Measurements from ENCODE around the gene KIF16B. TPM values are rescaled to one million over a fixed set of nuclear protein-coding genes. Genes with fewer than 3 reads are reported as not detected.

The KIF16B gene
- total and polyA plus RNA-seq, 4 donors: 5.1 to 19.7 (median 8.4) TPM

GRCh38 chr20:16346956-16347355 lies 226.3 kb downstream of the KIF16B start (continued):
- no peak for TF ChIP-seq ZBTB33 (IDR thresholded peaks at IDR 0.05)
- no peak for TF ChIP-seq EGR1 (IDR thresholded peaks at IDR 0.05; ENCODE audit: low read depth in 2 of 2)

DNA sequence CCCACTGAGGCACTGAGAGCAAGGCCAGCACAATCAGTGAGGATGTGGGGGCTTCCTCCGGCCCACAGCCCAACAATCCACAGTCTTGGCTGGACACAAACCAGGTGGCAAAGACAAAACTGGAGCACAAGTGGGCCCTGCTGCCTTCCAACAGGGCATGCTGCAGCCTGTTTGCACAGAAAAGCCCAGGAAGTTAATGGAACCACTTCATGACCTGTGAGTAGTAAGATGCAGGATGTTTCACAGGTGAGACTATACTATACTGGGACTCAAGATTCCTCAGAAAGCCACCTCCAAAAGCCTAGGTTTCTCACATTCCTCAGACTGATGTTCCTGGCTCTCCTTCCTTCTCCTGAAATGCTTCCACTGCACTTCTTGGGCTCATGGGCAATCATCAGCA lies 235.5 kb downstream of the KIF16B start:
- Histone ChIP-seq H3K9ac (ENCODE audit: low read depth in 1 of 2, low read length in 2 of 2) (no peak overlapping the region), H3K27ac (ENCODE audit: low read depth in 1 of 2, low read length in 2 of 2) (no peak overlapping the region), H3K4me1 (ENCODE audit: control insufficient read depth in 4 of 4, insufficient read depth in 4 of 4, low read length in 3 of 4) (no peaks in the 10 kb centered on the region), H3K36me3 (ENCODE audit: control insufficient read depth in 4 of 4, insufficient read depth in 3 of 4, low read depth in 1 of 4, low read length in 3 of 4) (no peaks in the 10 kb centered on the region), H3K9me3 (ENCODE audit: control insufficient read depth in 4 of 4, low read length in 3 of 4) (peaks cover 2 to 5% (median 3%) of the 10 kb centered on the region in 4 donors), H3K27me3 (ENCODE audit: control insufficient read depth in 4 of 4, insufficient read depth in 4 of 4, low read length in 3 of 4) (no peaks in the 10 kb centered on the region), H3K4me3 (ENCODE audit: low read depth in 1 of 3, low read length in 3 of 3) (no peak overlapping the region)
- no peak for DNase-seq (ENCODE audit: low spot score)
- TF ChIP-seq, protein P1, sequence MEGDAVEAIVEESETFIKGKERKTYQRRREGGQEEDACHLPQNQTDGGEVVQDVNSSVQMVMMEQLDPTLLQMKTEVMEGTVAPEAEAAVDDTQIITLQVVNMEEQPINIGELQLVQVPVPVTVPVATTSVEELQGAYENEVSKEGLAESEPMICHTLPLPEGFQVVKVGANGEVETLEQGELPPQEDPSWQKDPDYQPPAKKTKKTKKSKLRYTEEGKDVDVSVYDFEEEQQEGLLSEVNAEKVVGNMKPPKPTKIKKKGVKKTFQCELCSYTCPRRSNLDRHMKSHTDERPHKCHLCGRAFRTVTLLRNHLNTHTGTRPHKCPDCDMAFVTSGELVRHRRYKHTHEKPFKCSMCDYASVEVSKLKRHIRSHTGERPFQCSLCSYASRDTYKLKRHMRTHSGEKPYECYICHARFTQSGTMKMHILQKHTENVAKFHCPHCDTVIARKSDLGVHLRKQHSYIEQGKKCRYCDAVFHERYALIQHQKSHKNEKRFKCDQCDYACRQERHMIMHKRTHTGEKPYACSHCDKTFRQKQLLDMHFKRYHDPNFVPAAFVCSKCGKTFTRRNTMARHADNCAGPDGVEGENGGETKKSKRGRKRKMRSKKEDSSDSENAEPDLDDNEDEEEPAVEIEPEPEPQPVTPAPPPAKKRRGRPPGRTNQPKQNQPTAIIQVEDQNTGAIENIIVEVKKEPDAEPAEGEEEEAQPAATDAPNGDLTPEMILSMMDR (IDR thresholded peaks at IDR 0.05; ENCODE audit: low read depth, low read length, missing input control): no peak
- TF ChIP-seq FOXA1 (IDR thresholded peaks at IDR 0.05): no peak
- WGBS: 97% methylated on average over 1 of the region's 1 CpG

DNA sequence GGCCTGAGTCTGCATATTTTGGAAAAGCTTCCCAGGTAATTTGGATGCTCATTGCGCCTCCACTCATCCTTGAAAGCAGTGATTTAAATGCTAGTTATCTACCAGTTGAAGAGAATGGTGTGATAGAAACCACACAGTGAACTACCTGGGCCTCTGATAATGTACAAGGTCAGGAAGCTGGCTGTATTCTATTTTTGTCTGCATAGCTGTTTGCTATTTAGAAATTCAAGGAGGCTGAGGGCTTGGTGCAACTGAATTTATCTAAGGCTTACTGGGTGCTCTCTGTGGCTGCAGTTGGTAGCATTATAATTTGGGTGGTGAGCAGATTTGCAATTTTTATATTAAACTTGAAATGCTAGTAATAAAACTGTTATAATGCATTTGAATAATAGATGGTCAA lies 245.6 kb downstream of the KIF16B start:
- H3K9ac ChIP-seq (ENCODE audit: low read depth in 1 of 2, low read length in 2 of 2): no peak overlapping the region
- TF ChIP-seq NR2F2 (IDR thresholded peaks at IDR 0.05) (no peak), SP1 (IDR thresholded peaks at IDR 0.05) (no peak), HNF4G (IDR thresholded peaks at IDR 0.05) (no peak), TAF1 (conservative IDR thresholded peaks at IDR 0.05) (no peak), RAD21 (IDR thresholded peaks at IDR 0.05) (no peak), YY1 (IDR thresholded peaks at IDR 0.05) (no peak), FOXA1 (IDR thresholded peaks at IDR 0.05) (no peak), MAX (IDR thresholded peaks at IDR 0.05) (no peak), HNF4A (conservative IDR thresholded peaks at IDR 0.05) (no peak), FOXA2 (IDR thresholded peaks at IDR 0.05) (no peak), ZBTB33 (IDR thresholded peaks at IDR 0.05) (no peak), JUND (IDR thresholded peaks at IDR 0.05) (no peak), RXRA (IDR thresholded peaks at IDR 0.05) (no peak), EGR1 (IDR thresholded peaks at IDR 0.05; ENCODE audit: low read depth in 2 of 2) (no peak)
- TF ChIP-seq, protein P1 (IDR thresholded peaks at IDR 0.05; ENCODE audit: low read depth, low read length, missing input control): no peak
- TF ChIP-seq, protein P2, sequence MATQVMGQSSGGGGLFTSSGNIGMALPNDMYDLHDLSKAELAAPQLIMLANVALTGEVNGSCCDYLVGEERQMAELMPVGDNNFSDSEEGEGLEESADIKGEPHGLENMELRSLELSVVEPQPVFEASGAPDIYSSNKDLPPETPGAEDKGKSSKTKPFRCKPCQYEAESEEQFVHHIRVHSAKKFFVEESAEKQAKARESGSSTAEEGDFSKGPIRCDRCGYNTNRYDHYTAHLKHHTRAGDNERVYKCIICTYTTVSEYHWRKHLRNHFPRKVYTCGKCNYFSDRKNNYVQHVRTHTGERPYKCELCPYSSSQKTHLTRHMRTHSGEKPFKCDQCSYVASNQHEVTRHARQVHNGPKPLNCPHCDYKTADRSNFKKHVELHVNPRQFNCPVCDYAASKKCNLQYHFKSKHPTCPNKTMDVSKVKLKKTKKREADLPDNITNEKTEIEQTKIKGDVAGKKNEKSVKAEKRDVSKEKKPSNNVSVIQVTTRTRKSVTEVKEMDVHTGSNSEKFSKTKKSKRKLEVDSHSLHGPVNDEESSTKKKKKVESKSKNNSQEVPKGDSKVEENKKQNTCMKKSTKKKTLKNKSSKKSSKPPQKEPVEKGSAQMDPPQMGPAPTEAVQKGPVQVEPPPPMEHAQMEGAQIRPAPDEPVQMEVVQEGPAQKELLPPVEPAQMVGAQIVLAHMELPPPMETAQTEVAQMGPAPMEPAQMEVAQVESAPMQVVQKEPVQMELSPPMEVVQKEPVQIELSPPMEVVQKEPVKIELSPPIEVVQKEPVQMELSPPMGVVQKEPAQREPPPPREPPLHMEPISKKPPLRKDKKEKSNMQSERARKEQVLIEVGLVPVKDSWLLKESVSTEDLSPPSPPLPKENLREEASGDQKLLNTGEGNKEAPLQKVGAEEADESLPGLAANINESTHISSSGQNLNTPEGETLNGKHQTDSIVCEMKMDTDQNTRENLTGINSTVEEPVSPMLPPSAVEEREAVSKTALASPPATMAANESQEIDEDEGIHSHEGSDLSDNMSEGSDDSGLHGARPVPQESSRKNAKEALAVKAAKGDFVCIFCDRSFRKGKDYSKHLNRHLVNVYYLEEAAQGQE (IDR thresholded peaks at IDR 0.05): no peak
- WGBS: 97% methylated on average over 1 of the region's 1 CpG
- H3K36me3 ChIP-seq (ENCODE audit: control insufficient read depth in 4 of 4, insufficient read depth in 3 of 4, low read depth in 1 of 4, low read length in 3 of 4): peaks cover 0 to 1% (median 0%) of the 10 kb centered on the region in 4 donors
- H3K27ac ChIP-seq (ENCODE audit: low read depth in 1 of 2, low read length in 2 of 2): no peak overlapping the region
- H3K4me1 ChIP-seq (ENCODE audit: control insufficient read depth in 4 of 4, insufficient read depth in 4 of 4, low read length in 3 of 4): no peaks in the 10 kb centered on the region
- peaks cover 0 to 2% (median 0%) of the 10 kb centered on the region in 4 donors for H3K9me3 ChIP-seq (ENCODE audit: control insufficient read depth in 4 of 4, low read length in 3 of 4)
- no peak overlapping the region for H3K4me3 ChIP-seq (ENCODE audit: low read depth in 1 of 3, low read length in 3 of 3)
- no peak for DNase-seq (ENCODE audit: low spot score)
- no peaks in the 10 kb centered on the region for H3K27me3 ChIP-seq (ENCODE audit: control insufficient read depth in 4 of 4, insufficient read depth in 4 of 4, low read length in 3 of 4)

Measured in liver (tissue), 9 donors.